Measurements from ENCODE around the gene ACSBG1. TPM values are rescaled to one million over a fixed set of nuclear protein-coding genes. Genes with fewer than 3 reads are reported as not detected.

The ACSBG1 gene
- total RNA-seq, 2 donors from 2014 or later, result 0.31 TPM; not detected in 1

DNA sequence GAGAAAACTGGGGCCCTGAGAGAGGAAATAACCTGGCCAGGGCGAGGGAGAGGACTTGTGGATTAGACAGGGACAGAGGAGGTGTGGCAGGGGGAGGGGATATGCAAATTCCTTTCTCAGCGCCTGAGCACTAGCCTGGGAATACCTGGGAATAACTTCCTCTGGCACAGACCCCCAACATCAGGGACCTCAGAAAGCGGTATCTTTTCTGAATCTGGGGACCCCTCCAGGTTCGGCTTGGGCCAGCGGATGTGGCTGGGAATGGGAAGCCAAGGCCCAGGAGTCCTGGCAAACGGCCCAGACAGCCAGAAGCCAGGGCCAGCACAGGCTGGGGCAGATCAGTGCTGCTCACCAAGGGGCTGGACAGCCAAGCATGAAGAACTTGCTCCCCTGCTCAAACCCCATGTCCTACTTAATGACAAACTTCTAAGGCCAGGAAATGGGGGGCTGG, 9.2 kb upstream of the ACSBG1 start:
- peaks cover 0 to 4% of the 10 kb centered on the region in 2 donors for H3K27me3 Mint-ChIP-seq

DNA sequence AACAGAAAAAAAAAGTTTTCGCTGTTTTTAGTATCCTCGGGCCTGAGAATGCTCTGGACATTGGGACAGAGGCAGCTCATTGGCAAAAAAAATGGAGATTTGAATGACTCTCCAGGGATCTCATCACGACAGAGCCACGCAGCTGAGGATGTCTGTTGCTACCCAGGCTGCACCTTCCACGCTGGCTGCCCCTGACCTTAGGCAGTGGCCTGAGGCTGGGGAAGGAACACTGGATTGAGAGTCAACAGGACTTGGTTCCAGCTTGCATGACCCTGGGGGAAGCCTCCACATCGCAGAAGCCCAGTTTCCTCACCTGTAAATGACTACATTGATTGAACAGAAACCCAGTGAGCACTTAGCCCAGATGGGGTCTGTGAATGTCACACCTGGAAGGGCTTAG, 8.7 kb upstream of the ACSBG1 start:
- no peaks in the 10 kb centered on the region for H3K4me1 Mint-ChIP-seq (ENCODE audit: low read depth in 2 of 2)
- no peaks in the 10 kb centered on the region for H3K9me3 Mint-ChIP-seq
- ATAC-seq (no peak), DNase-seq (ENCODE audit: low spot score) (no peak)
- H3K27ac Mint-ChIP-seq, result no peak overlapping the region
- peaks cover 0 to 3% of the 10 kb centered on the region in 2 donors for H3K27me3 Mint-ChIP-seq
- no peaks in the 10 kb centered on the region for H3K36me3 Mint-ChIP-seq
- H3K4me3 Mint-ChIP-seq, result no peak overlapping the region

More for the DNA sequence above, 9.2 kb upstream of the ACSBG1 start:
- Mint-ChIP-seq H3K4me1 (ENCODE audit: low read depth in 2 of 2) (no peaks in the 10 kb centered on the region), H3K27ac (no peak overlapping the region), H3K36me3 (no peaks in the 10 kb centered on the region), H3K4me3 (no peak overlapping the region), H3K9me3 (no peaks in the 10 kb centered on the region)
- DNase-seq (ENCODE audit: low spot score) (no peak), ATAC-seq (no peak)

DNA sequence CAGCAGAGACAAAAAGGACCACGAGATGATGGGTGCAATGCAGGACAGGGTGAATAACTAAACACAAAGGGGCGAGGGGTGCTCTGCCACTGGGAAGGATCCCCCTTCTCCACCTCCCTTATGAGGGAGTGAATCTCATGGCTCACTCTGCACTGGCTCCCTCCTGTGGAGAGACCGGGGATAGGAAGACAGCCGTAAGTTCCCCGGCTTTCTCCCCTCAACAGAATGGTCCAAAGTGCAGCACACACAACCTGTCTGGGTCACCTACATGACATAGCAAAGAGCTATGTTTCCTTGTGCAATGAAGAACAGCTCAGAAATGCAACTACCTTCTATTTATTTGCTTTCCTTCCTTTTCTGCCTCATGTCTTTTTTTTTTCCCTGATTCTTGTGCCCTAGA, 7.8 kb upstream of the ACSBG1 start:
- Mint-ChIP-seq H3K4me1 (ENCODE audit: low read depth in 2 of 2) (no peaks in the 10 kb centered on the region), H3K9me3 (no peaks in the 10 kb centered on the region), H3K4me3 (no peak overlapping the region), H3K36me3 (no peaks in the 10 kb centered on the region), H3K27ac (no peak overlapping the region), H3K27me3 (peaks cover 0 to 3% of the 10 kb centered on the region in 2 donors)
- DNase-seq (ENCODE audit: low spot score), result no peak
- no peak for ATAC-seq

DNA sequence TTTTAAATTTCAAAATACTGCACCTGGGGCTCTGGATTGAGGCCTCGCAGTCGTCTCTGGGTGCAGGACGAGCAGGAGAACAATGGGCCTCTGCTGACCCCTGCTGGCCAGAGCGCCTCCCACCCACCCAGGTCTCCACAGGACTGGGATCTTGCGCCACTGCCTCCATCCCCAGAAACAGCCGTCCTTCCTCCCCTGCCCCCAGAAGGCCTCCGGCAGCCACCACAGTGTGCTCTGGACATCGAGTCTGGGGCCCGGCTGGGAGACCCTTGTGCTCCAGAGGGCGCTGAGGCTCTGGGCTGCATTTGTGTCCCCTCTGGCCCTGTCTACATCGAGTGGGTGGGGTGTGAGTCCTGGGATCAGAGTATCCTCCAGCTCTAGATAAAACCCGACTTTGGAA, 6.7 kb upstream of the ACSBG1 start:
- peak; percentile 78 for DNase-seq (ENCODE audit: low spot score)
- H3K36me3 Mint-ChIP-seq, result no peaks in the 10 kb centered on the region
- H3K27ac Mint-ChIP-seq, result no peak overlapping the region
- ATAC-seq, result peak; percentile 85 to 89
- no peaks in the 10 kb centered on the region for H3K4me1 Mint-ChIP-seq (ENCODE audit: low read depth in 2 of 2)
- peaks cover 0 to 3% of the 10 kb centered on the region in 2 donors for H3K27me3 Mint-ChIP-seq
- H3K4me3 Mint-ChIP-seq, result no peak overlapping the region
- no peaks in the 10 kb centered on the region for H3K9me3 Mint-ChIP-seq

DNA sequence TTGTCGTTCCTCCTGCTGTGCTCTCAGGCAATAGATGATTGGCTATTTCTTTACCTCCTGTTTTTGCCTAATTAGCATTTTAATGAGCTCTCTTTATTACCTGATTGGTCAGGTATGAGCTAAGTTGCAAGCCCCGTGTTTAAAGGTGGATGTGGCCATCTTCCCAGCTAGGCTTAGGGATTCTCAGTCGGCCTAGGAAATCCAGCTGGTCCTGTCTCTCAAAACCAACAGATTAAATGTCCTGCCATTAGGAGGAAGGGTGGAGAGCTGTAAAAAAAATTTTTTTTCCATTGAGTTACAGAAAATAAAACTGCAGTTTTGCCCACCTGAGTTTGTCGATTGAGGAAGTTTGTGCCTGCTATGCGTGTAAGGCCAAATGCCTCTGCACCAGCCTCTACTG, 5.4 kb upstream of the ACSBG1 start:
- Mint-ChIP-seq H3K36me3 (no peaks in the 10 kb centered on the region), H3K27me3 (peaks cover 2 to 4% of the 10 kb centered on the region in 2 donors), H3K4me3 (no peak overlapping the region), H3K27ac (no peak overlapping the region), H3K9me3 (no peaks in the 10 kb centered on the region), H3K4me1 (ENCODE audit: low read depth in 2 of 2) (peaks cover under 1 to 5% of the 10 kb centered on the region in 2 donors)
- no peak for ATAC-seq
- DNase-seq (ENCODE audit: low spot score), result no peak

DNA sequence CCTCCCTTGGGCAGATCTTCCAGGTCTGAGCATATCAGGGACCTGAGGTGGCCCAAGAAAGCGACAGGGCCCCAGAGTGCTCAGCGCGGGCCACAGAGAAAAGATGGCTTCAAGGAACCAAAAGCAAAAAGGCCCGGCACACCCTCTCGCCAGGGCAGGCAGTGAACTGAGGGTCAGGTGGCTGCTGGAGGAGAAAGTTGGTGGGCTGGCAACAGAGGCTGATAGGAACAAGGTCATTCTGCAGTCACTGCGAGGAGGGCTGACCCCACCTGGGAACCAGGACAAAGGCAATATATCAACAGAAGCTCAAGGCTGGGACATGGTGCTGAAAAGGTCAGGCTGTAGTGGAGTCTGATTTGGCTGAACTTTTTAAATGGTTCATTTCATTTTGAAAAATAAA, 2.8 kb upstream of the ACSBG1 start:
- ATAC-seq, result no peak
- Mint-ChIP-seq H3K9me3 (no peaks in the 10 kb centered on the region), H3K27ac (no peak overlapping the region), H3K36me3 (no peaks in the 10 kb centered on the region), H3K4me1 (ENCODE audit: low read depth in 2 of 2) (peaks cover 4 to 10% of the 10 kb centered on the region in 2 donors), H3K4me3 (no peak overlapping the region), H3K27me3 (peaks cover 5 to 9% of the 10 kb centered on the region in 2 donors)
- DNase-seq (ENCODE audit: low spot score), result no peak

DNA sequence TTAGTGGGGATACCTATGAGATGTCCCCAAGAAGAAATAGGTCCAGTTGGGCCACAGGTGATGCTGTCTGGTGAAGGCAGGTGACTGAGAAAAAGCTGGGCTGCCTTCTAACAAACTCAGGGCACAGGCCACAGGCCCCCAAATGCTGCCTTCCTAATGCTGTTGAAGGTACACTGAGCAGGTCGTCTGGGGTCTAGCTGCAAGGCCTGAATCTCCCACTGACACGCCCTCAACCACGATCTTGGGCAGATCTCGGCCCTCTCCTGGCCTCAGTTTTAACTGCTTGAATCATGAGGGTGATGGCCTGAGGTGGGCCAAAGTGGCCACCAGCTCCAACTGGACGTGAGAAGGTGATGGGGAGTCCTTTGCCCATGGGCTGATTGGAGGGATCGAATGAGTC, 2.1 kb upstream of the ACSBG1 start:
- H3K9me3 Mint-ChIP-seq, result no peaks in the 10 kb centered on the region
- no peak for ATAC-seq

DNA sequence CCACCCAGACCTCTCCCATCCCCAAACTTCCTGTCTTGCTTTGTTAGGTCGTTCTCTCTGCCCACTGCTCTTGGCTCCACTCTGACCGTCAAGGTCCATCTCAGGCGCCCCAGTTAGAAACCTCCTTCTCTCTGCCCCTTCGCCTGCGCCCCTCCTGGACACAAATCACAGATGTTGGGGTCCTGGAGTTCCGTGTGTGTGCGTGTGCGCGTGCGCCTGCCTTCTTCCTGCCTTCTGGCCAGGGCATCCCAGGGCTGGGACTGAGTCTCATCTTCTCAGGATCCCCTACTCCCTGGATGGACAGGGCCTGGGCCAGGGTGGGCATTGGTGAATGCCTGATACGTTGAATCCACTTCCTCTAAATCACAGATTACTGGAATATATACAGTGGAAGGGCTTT, 869 bp downstream of the ACSBG1 start:
- peak overlapping the region in 1 of 2 donors; percentile 48 for H3K27ac Mint-ChIP-seq
- H3K4me3 Mint-ChIP-seq, result no peak overlapping the region
- peaks cover 4 to 10% of the 10 kb centered on the region in 2 donors for H3K4me1 Mint-ChIP-seq (ENCODE audit: low read depth in 2 of 2)
- H3K27me3 Mint-ChIP-seq, result peaks cover 5 to 9% of the 10 kb centered on the region in 2 donors
- H3K36me3 Mint-ChIP-seq, result no peaks in the 10 kb centered on the region
- no peak for ATAC-seq
- no peaks in the 10 kb centered on the region for H3K9me3 Mint-ChIP-seq
- no peak for DNase-seq (ENCODE audit: low spot score)

More for the DNA sequence above, 2.1 kb upstream of the ACSBG1 start:
- H3K27me3 Mint-ChIP-seq, result peaks cover 5 to 9% of the 10 kb centered on the region in 2 donors
- no peak overlapping the region for H3K27ac Mint-ChIP-seq
- H3K4me1 Mint-ChIP-seq (ENCODE audit: low read depth in 2 of 2), result peaks cover 4 to 10% of the 10 kb centered on the region in 2 donors
- H3K4me3 Mint-ChIP-seq, result no peak overlapping the region
- DNase-seq (ENCODE audit: low spot score), result no peak
- H3K36me3 Mint-ChIP-seq, result no peaks in the 10 kb centered on the region

DNA sequence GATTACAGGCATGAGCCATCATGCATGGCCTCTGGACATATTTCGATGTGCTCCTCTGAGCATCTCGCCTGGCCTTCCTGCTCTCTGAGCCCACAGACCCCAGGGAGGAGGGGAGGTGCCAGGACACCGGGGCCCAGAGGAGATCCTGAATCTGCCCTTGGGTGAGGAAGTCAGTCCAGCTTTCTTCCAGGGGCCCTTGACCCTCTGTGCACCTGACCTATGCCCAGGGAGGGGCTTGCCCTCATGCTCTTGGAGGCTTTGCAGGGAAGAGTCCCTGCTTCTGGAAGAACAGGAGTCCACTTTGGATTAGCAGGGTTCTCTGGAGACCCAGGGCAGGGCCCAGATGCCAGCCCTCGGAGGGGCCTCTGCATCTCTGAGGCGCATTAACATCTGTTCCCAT, 1.4 kb downstream of the ACSBG1 start:
- Mint-ChIP-seq H3K9me3 (no peaks in the 10 kb centered on the region), H3K27me3 (peaks cover 5 to 9% of the 10 kb centered on the region in 2 donors), H3K27ac (no peak overlapping the region), H3K4me3 (no peak overlapping the region), H3K36me3 (no peaks in the 10 kb centered on the region), H3K4me1 (ENCODE audit: low read depth in 2 of 2) (peaks cover 4 to 10% of the 10 kb centered on the region in 2 donors)
- DNase-seq (ENCODE audit: low spot score), result no peak
- ATAC-seq, result no peak

DNA sequence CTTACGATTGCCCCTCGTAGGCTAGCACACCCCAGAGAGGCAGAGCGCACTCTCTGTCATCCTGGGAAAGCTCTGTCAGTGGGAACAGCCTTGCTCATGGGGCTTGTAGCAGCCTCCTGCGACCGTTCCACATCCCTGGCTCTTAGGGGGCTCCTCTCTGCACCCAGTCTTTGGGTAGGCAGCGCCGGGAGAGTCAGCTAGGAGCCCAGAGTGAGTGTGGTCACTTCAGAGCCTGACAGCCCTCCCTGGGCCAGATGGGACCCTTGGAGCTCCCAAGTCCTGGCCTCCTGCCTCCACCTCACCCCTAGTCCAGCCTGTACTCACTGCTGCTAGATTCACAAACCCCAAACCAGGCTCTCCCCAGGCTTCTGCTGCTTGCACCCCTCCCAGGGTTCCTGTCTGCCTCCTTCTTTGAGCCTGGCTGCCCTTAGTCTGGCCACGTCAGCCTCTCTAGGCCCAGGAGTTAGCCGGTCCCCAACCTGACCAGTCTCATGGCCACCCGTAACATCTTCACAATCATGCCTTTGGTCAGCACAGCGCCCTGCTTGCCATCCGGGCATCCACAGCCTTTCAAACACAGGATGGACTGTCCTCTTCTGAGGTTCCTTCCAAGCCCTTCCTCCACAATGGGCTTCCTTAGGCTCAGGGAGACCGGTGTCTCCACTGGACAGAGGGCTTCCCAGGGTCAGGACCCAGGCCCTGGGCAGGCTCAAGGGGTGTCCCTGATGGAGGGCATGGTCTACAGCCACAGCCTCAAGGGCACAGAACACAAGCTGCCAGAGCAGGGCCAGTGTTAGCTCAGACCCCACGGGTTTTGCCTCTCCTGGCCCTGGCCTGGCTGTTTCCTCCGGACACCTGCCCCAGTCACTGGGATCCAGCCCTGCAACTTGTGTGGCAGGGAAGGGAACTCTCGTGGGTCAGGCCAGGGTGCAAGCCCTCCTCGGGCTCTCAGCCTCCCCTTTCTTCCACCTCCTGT, 4.6 kb downstream of the ACSBG1 start:
- H3K4me3 Mint-ChIP-seq, result no peak overlapping the region
- DNase-seq (ENCODE audit: low spot score) (no peak), ATAC-seq (no peak)
- peaks cover 3 to 8% of the 10 kb centered on the region in 2 donors for H3K27me3 Mint-ChIP-seq
- H3K9me3 Mint-ChIP-seq, result no peaks in the 10 kb centered on the region
- H3K4me1 Mint-ChIP-seq (ENCODE audit: low read depth in 2 of 2), result peaks cover 7 to 14% of the 10 kb centered on the region in 2 donors
- no peaks in the 10 kb centered on the region for H3K36me3 Mint-ChIP-seq
- H3K27ac Mint-ChIP-seq, result no peak overlapping the region

DNA sequence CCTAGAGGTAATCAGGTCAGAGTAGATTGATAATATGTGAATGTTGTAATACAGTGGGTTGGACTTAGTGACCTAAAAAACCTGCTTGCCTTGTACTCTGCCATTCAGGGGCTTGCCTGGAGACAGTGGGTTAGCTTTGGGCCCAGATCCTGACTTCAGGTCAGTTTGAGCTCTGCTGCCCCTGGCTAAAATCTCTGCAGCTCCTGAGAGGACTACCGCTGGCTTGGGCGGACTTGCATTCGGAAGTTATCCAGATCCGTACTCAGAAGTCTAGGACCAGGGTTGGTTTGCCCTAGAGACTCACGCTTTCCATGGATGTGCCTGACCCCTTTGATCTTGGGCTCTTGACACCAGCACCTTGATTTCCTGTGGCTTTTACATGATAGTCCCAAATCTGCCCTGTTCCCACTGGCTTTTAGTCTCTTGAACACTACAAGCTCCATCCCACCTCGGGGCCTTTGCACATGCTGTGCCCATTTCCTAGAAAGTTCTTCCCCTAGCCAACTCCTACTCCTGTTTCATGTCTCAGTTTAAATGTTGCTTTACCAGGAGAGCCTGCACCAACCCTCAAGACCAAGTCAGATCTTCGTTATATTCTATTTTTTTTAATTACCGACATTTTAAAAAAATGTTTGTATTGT, 5.9 kb downstream of the ACSBG1 start:
- Mint-ChIP-seq H3K36me3 (no peaks in the 10 kb centered on the region), H3K4me3 (no peak overlapping the region), H3K4me1 (ENCODE audit: low read depth in 2 of 2) (peaks cover 8 to 20% of the 10 kb centered on the region in 2 donors), H3K27ac (no peak overlapping the region), H3K9me3 (no peaks in the 10 kb centered on the region), H3K27me3 (peaks cover 0 to 9% of the 10 kb centered on the region in 2 donors)
- ATAC-seq (no peak), DNase-seq (ENCODE audit: low spot score) (no peak)

DNA sequence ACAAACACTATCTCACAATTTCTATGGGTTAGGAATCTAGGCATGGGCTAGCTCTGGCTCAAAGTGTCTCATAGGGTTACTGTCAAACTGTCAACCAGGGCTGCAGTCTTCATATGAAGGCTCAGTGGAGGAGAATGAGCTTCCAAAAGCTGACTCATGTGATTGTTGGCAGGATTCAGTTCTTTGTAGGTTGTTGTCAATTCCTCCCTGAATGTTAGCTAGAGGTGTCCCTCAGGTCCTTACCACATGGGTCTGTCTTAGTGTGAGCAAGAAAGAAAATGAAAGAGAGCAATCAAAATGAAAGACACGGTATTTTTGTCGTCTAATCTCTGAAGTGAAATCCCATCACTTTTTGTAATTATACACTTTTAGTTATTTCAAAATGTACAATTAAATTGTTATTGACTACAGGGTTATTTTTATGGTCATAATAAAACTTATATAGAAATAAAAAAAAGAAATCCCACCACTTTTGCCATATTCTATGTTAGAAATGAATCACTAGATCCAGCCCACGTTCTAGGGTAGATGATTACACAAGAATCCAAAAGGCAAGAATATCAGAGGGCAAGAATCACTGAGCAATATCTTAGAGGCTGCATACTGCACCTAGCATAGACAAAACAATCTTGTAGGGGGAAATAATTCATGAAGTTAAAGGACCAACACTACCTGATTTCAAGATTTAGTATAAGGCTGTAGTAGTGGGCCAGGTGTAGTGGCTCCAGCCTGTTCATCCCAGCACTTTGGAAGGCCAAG, 8.4 kb downstream of the ACSBG1 start:
- peak overlapping the region in 1 of 2 donors; percentile 49 for H3K27ac Mint-ChIP-seq
- H3K36me3 Mint-ChIP-seq, result no peaks in the 10 kb centered on the region
- no peaks in the 10 kb centered on the region for H3K9me3 Mint-ChIP-seq
- H3K4me3 Mint-ChIP-seq, result peak overlapping the region; percentile 62
- ATAC-seq, result peak; percentile 78 to 94
- no peak for DNase-seq (ENCODE audit: low spot score)
- peaks cover 9 to 22% of the 10 kb centered on the region in 2 donors for H3K4me1 Mint-ChIP-seq (ENCODE audit: low read depth in 2 of 2)
- peaks cover 0 to 11% of the 10 kb centered on the region in 2 donors for H3K27me3 Mint-ChIP-seq

DNA sequence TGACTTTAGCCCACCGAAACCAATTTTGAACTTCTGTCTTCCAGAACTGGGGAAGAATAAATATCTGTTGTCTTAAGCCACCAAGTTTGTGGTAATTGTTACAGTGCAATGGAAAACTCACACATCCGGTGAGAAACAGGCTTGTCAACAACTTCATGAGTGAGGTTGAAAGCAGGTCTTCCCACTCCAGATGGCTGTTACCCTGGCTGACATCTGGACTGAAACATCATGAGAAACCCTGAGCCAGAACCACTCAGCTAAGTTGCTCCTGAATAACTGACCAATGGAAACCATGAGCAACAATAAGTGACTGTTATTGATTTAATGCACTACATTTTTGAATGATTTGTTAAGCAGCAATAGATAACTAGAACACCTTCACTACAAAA, 10.3 kb downstream of the ACSBG1 start:
- no peaks in the 10 kb centered on the region for H3K36me3 Mint-ChIP-seq
- peaks cover 9 to 22% of the 10 kb centered on the region in 2 donors for H3K4me1 Mint-ChIP-seq (ENCODE audit: low read depth in 2 of 2)
- no peak for ATAC-seq
- peak overlapping the region in 1 of 2 donors; percentile 23 for H3K27ac Mint-ChIP-seq
- H3K9me3 Mint-ChIP-seq, result no peaks in the 10 kb centered on the region
- no peak for DNase-seq (ENCODE audit: low spot score)
- peaks cover 0 to 13% of the 10 kb centered on the region in 2 donors for H3K27me3 Mint-ChIP-seq
- H3K4me3 Mint-ChIP-seq, result no peak overlapping the region
